ENCODE results near the gene SEPHS1.
A peak's percentile ranks its signal among the peaks of the same experiment; 100 is the strongest.
"Not testable (repeated sequence)": the region's sequence is repeated elsewhere in the genome, so short reads cannot be mapped to it uniquely, and the experiment has no call there.

SEPHS1 gene

GRCh38 chr10:13382703-13383398, 34.8 kb upstream of the SEPHS1 start:
- no peak overlapping the region for H3K9ac ChIP-seq (ENCODE audit: low read depth, low read length)
- H3K4me1 ChIP-seq (ENCODE audit: control insufficient read depth, insufficient read depth, low read length): no peaks in the 10 kb centered on the region; the same call in 1 of the 2 replicates
- peaks cover 21% of the 10 kb centered on the region for H3K27me3 ChIP-seq (ENCODE audit: control insufficient read depth, insufficient read depth, low read length)
- no peaks in the 10 kb centered on the region for H3K36me3 ChIP-seq (ENCODE audit: control insufficient read depth, insufficient read depth, low read length)
- H3K4me3 ChIP-seq (ENCODE audit: low read depth, low read length): peak overlapping the region; percentile 42
- H3K27ac ChIP-seq (ENCODE audit: low read depth, low read length): no peak overlapping the region
- H3K9me3 ChIP-seq (ENCODE audit: control insufficient read depth, insufficient read depth, low read length): no peaks in the 10 kb centered on the region

- H3K9ac ChIP-seq (ENCODE audit: low read depth, low read length); H3K9me3 ChIP-seq (ENCODE audit: control insufficient read depth, insufficient read depth, low read length); H3K36me3 ChIP-seq (ENCODE audit: control insufficient read depth, insufficient read depth, low read length); H3K4me1 ChIP-seq (ENCODE audit: control insufficient read depth, insufficient read depth, low read length); H3K4me3 ChIP-seq (ENCODE audit: low read depth, low read length); H3K27ac ChIP-seq (ENCODE audit: low read depth, low read length): not testable (repeated sequence)
- peaks cover 17% of the 10 kb centered on the region for H3K27me3 ChIP-seq (ENCODE audit: control insufficient read depth, insufficient read depth, low read length)
Measured at GRCh38 chr10:13379061-13379460, 31.0 kb upstream of the SEPHS1 start.

GRCh38 chr10:13376746-13377145, 28.7 kb upstream of the SEPHS1 start:
- H3K36me3 ChIP-seq (ENCODE audit: control insufficient read depth, insufficient read depth, low read length): no peaks in the 10 kb centered on the region
- H3K27ac ChIP-seq (ENCODE audit: low read depth, low read length): no peak overlapping the region

DNA sequence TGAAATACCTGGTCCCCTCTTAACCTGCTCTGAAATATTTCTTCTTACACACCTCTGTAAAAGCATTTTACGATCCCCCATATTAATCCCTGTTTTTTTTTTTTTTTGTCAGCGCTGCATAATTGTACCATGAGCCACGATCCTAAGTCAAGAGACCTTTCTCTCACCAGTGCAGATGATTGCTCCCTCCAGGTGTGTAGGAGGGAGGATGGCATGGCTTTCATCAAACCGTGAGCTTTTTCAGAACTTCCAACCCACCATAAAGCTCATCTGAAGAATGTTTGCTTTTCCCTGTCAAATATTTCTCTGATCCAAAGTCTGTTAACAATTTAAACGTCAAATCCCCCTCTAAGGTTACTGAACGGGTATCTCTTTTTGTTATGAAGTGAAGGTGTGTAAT, 28.2 kb upstream of the SEPHS1 start:
- Histone ChIP-seq H3K4me1 (ENCODE audit: control insufficient read depth, insufficient read depth, low read length) (peaks cover 3% of the 10 kb centered on the region; the same call in 1 of the 2 replicates), H3K4me3 (ENCODE audit: low read depth, low read length) (no peak overlapping the region), H3K9ac (ENCODE audit: low read depth, low read length) (no peak overlapping the region), H3K36me3 (ENCODE audit: control insufficient read depth, insufficient read depth, low read length) (no peaks in the 10 kb centered on the region), H3K9me3 (ENCODE audit: control insufficient read depth, insufficient read depth, low read length) (no peaks in the 10 kb centered on the region), H3K27ac (ENCODE audit: low read depth, low read length) (no peak overlapping the region), H3K27me3 (ENCODE audit: control insufficient read depth, insufficient read depth, low read length) (no peaks in the 10 kb centered on the region)

More at GRCh38 chr10:13376746-13377145, 28.7 kb upstream of the SEPHS1 start:
- Histone ChIP-seq H3K9ac (ENCODE audit: low read depth, low read length) (no peak overlapping the region), H3K4me1 (ENCODE audit: control insufficient read depth, insufficient read depth, low read length) (peaks cover under 1% of the 10 kb centered on the region; the same call in 1 of the 2 replicates), H3K4me3 (ENCODE audit: low read depth, low read length) (no peak overlapping the region), H3K27me3 (ENCODE audit: control insufficient read depth, insufficient read depth, low read length) (peaks cover under 1% of the 10 kb centered on the region; the same call in 1 of the 2 replicates), H3K9me3 (ENCODE audit: control insufficient read depth, insufficient read depth, low read length) (no peaks in the 10 kb centered on the region)

- Histone ChIP-seq H3K4me3 (ENCODE audit: low read depth, low read length) (no peak overlapping the region), H3K9me3 (ENCODE audit: control insufficient read depth, insufficient read depth, low read length) (no peaks in the 10 kb centered on the region), H3K4me1 (ENCODE audit: control insufficient read depth, insufficient read depth, low read length) (peaks cover 3% of the 10 kb centered on the region; the same call in 1 of the 2 replicates), H3K36me3 (ENCODE audit: control insufficient read depth, insufficient read depth, low read length) (no peaks in the 10 kb centered on the region), H3K9ac (ENCODE audit: low read depth, low read length) (no peak overlapping the region), H3K27me3 (ENCODE audit: control insufficient read depth, insufficient read depth, low read length) (no peaks in the 10 kb centered on the region), H3K27ac (ENCODE audit: low read depth, low read length) (no peak overlapping the region)
Measured at GRCh38 chr10:13375791-13376190, 27.7 kb upstream of the SEPHS1 start.

- Histone ChIP-seq H3K9me3 (ENCODE audit: control insufficient read depth, insufficient read depth, low read length) (no peaks in the 10 kb centered on the region), H3K27me3 (ENCODE audit: control insufficient read depth, insufficient read depth, low read length) (no peaks in the 10 kb centered on the region), H3K4me1 (ENCODE audit: control insufficient read depth, insufficient read depth, low read length) (peaks cover 3% of the 10 kb centered on the region; the same call in 1 of the 2 replicates), H3K27ac (ENCODE audit: low read depth, low read length) (no peak overlapping the region), H3K4me3 (ENCODE audit: low read depth, low read length) (no peak overlapping the region), H3K9ac (ENCODE audit: low read depth, low read length) (no peak overlapping the region), H3K36me3 (ENCODE audit: control insufficient read depth, insufficient read depth, low read length) (no peaks in the 10 kb centered on the region)
Measured at GRCh38 chr10:13373644-13374043, 25.6 kb upstream of the SEPHS1 start.

DNA sequence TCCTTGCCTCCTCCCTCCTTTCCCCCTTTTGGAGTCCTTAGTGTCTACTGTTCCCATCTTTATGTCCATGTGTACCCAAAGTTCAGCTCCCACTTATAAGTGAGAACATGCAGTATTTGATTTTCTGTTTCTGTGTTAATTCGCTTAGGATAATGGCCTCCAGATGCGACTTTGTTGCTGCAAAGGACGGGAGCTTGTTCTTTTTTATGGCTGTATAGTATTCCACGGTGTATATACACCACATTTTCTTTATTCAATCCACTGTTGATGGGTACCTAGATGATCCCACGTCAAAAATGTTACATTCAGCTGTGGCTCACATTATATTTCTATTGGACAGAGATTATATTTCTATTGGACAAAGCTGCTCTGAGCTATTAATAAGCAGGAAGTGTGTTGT, 24.4 kb upstream of the SEPHS1 start:
- Histone ChIP-seq H3K9me3 (ENCODE audit: control insufficient read depth, insufficient read depth, low read length) (no peaks in the 10 kb centered on the region), H3K27ac (ENCODE audit: low read depth, low read length) (no peak overlapping the region), H3K36me3 (ENCODE audit: control insufficient read depth, insufficient read depth, low read length) (no peaks in the 10 kb centered on the region), H3K27me3 (ENCODE audit: control insufficient read depth, insufficient read depth, low read length) (no peaks in the 10 kb centered on the region), H3K9ac (ENCODE audit: low read depth, low read length) (no peak overlapping the region), H3K4me3 (ENCODE audit: low read depth, low read length) (no peak overlapping the region), H3K4me1 (ENCODE audit: control insufficient read depth, insufficient read depth, low read length) (peaks cover 3% of the 10 kb centered on the region; the same call in 1 of the 2 replicates)

DNA sequence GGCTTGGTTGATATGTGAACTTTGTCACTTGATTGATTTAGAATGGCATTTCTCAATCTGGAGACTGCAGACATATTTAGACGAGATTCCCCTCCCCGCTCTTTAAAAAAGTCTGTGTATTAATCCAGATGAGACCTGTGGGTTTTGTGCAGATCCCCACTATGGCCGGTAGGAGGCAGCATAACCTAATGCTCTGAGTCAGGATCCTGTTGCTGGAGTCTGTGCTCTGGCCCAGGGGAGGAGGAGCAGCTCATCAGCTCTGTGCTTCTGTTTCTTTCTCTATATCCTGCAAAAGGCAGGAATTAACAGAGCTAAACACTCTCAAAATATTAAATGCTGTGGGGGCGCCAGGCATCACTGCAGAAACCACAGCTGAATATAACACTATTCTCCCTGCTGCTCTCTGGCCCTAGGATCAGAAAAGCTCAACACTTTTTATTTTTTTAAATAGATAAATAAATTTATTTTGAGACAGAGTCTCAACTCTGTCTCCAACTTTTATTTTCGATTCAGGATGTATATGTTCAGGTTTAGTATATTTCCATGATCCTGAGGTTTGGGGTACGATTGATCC, 23.9 kb upstream of the SEPHS1 start:
- peaks cover 3% of the 10 kb centered on the region; the same call in 1 of the 2 replicates for H3K4me1 ChIP-seq (ENCODE audit: control insufficient read depth, insufficient read depth, low read length)
- no peak overlapping the region for H3K9ac ChIP-seq (ENCODE audit: low read depth, low read length)
- H3K27me3 ChIP-seq (ENCODE audit: control insufficient read depth, insufficient read depth, low read length): no peaks in the 10 kb centered on the region
- H3K36me3 ChIP-seq (ENCODE audit: control insufficient read depth, insufficient read depth, low read length): no peaks in the 10 kb centered on the region
- H3K27ac ChIP-seq (ENCODE audit: low read depth, low read length): no peak overlapping the region
- no peak overlapping the region for H3K4me3 ChIP-seq (ENCODE audit: low read depth, low read length)
- H3K9me3 ChIP-seq (ENCODE audit: control insufficient read depth, insufficient read depth, low read length): no peaks in the 10 kb centered on the region

GRCh38 chr10:13366891-13367290, 18.8 kb upstream of the SEPHS1 start:
- Histone ChIP-seq H3K36me3 (ENCODE audit: control insufficient read depth, insufficient read depth, low read length) (no peaks in the 10 kb centered on the region), H3K9me3 (ENCODE audit: control insufficient read depth, insufficient read depth, low read length) (no peaks in the 10 kb centered on the region), H3K4me1 (ENCODE audit: control insufficient read depth, insufficient read depth, low read length) (peaks cover 3% of the 10 kb centered on the region; the same call in 1 of the 2 replicates), H3K27ac (ENCODE audit: low read depth, low read length) (no peak overlapping the region), H3K4me3 (ENCODE audit: low read depth, low read length) (no peak overlapping the region), H3K27me3 (ENCODE audit: control insufficient read depth, insufficient read depth, low read length) (no peaks in the 10 kb centered on the region), H3K9ac (ENCODE audit: low read depth, low read length) (no peak overlapping the region)

- Histone ChIP-seq H3K9me3 (ENCODE audit: control insufficient read depth, insufficient read depth, low read length) (no peaks in the 10 kb centered on the region), H3K36me3 (ENCODE audit: control insufficient read depth, insufficient read depth, low read length) (no peaks in the 10 kb centered on the region), H3K4me3 (ENCODE audit: low read depth, low read length) (no peak overlapping the region), H3K4me1 (ENCODE audit: control insufficient read depth, insufficient read depth, low read length) (no peaks in the 10 kb centered on the region), H3K27ac (ENCODE audit: low read depth, low read length) (no peak overlapping the region), H3K27me3 (ENCODE audit: control insufficient read depth, insufficient read depth, low read length) (no peaks in the 10 kb centered on the region), H3K9ac (ENCODE audit: low read depth, low read length) (no peak overlapping the region)
Measured at GRCh38 chr10:13365831-13366230, 17.7 kb upstream of the SEPHS1 start.

- H3K4me1 ChIP-seq (ENCODE audit: control insufficient read depth, insufficient read depth, low read length): no peaks in the 10 kb centered on the region
- H3K27me3 ChIP-seq (ENCODE audit: control insufficient read depth, insufficient read depth, low read length): no peaks in the 10 kb centered on the region
- no peaks in the 10 kb centered on the region for H3K9me3 ChIP-seq (ENCODE audit: control insufficient read depth, insufficient read depth, low read length)
- H3K27ac ChIP-seq (ENCODE audit: low read depth, low read length): no peak overlapping the region
- H3K4me3 ChIP-seq (ENCODE audit: low read depth, low read length): no peak overlapping the region
- H3K9ac ChIP-seq (ENCODE audit: low read depth, low read length): no peak overlapping the region
- no peaks in the 10 kb centered on the region for H3K36me3 ChIP-seq (ENCODE audit: control insufficient read depth, insufficient read depth, low read length)
Measured at GRCh38 chr10:13365243-13365642, 17.1 kb upstream of the SEPHS1 start.
